Left colon (tissue), 2 donors: ENCODE data around the gene SREK1IP1. TPM values are rescaled to one million over a fixed set of nuclear protein-coding genes. Genes with fewer than 3 reads are reported as not detected.
"Not testable (repeated sequence)": the region's sequence is repeated elsewhere in the genome, so short reads cannot be mapped to it uniquely, and the experiment has no call there.

ENCODE experiments used
- ATAC-seq: fragments of 200-7000 bp; cut with Tn5 transposase; one replicate; pipeline ENCODE4 v1.9.1; 2020; ENCODE audit warnings: mild to moderate bottlenecking, moderate library complexity
- DNase-seq, 2 donors: peaks; one replicate each; pipeline ENCODE4 v3.0.0-alpha.2; 2020
- intact Hi-C, 2 donors: fragments of 100-400 bp; cut with DNase I in 1 of 2; cut with micrococcal nuclease in 1 of 2; formaldehyde crosslinking; loops; one replicate each; pipeline versions ENCODE4 v1.11.2 to v1.14.0; 2022; cut with DNase I, micrococcal nuclease
- total RNA-seq, 2 donors: library from RNA; stranded (reverse); fragmentation: NEBNext Ultra II Directional; extraction: Animal tissue kit (Norgen Biotek cat#: 25700); gene quantifications; one replicate each; pipeline ENCODE4 v1.2.1, GENCODE V29; 2021
- donor health status: DM: no; HTN: no; CAD: no.
- donor health status: DM: yes; HTN: yes; CAD: no.

The SREK1IP1 gene
- total RNA-seq, 2 donors from 2014 or later = 13.7 to 25.2 TPM

GRCh38 chr5:64769855-64770254 is 1.4 kb upstream of the SREK1IP1 start:
- no peak for ATAC-seq
- intact Hi-C loops = no loop called here
- no peak for DNase-seq

DNA sequence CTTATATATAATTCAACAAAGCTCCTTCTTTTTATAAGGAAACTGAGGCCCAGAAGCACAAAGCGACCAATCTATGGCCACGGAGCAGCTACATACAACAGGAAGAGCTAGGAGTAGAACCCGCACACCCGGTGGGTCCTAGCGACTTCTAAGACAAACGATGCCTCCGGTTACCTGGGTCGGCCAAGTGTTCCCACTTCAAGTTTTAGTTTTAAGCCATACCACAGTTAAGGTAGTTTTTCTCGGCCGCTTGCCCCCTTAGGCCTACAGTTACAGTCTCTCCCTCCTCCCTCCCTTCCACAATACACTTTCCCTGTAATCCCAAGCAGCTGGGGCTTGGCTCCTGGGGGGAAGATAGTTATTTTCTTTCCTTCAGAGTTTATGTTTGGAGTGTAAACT is 533 bp downstream of the SREK1IP1 start:
- peak in 1 of 2 donors; percentile 37 for DNase-seq
- peak; percentile 31 for ATAC-seq
- intact Hi-C loops = no loop called here

GRCh38 chr5:64766941-64767340 is 1.6 kb downstream of the SREK1IP1 start:
- ATAC-seq = no peak
- no peak for DNase-seq
- intact Hi-C loops = no loop called here

GRCh38 chr5:64765804-64766504 is 2.5 kb downstream of the SREK1IP1 start:
- no peak for DNase-seq
- peak; percentile 50 for ATAC-seq
- intact Hi-C loops = no loop called here

DNA sequence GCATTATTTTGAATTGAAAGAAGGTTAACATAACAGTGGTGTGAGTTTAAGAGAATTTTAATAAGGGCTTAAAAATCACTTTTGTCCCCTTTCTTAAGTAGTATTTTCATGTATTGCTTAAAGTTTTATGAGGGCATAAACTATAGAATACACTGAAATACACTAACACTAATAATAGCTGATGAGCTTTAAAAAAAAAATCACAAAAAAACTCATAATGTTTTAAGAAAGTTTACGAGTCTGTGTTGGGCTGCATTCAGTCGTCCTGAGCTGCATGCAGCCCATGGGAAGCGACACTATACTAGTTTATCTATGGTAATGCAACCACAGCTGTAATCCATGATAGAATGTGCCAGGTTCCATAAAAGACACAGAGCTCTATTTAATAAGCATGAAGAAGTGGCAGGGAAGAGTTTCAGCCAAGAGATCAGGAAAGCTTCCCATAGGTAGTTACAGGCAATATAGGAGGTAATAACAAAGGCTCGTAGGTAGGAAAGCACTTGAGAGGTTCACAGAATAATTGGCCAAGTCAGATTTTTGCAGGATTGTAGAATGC is 4.5 kb downstream of the SREK1IP1 start:
- intact Hi-C loops = no loop called here
- DNase-seq (no peak), ATAC-seq (peak; percentile 14)

DNA sequence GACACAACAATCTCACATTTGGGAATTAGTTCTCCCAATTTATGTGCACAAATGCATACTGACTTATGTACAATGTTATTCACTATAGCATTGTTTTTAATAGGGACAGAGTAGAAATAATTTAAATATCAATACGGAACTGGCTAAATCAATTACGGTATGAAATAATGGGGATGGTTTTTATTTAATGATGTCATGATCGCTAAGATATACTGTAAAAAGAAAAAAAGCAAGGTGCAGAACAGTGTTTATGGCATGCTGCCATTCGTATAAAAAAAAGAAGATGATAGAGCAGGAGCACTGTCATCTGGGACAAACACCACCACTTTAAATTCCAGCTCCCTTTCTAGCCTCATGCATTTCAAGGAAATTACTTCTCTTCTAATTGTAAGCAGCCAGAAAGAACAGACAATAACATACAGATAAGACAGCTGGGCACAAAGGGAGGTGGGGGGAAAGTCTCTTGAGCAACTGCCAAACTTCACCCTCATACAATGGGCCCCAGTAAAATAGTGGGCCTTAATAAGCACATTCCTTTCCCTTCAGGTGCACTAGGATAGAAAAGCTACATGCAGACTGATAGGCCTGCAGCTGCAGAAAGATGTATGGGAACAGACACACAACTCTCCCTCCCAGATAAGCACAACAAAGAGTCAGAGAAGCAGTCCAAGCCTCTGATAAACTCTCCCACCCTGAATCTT is 8.4 kb downstream of the SREK1IP1 start:
- ATAC-seq = no peak
- intact Hi-C loops = no loop called here

DNA sequence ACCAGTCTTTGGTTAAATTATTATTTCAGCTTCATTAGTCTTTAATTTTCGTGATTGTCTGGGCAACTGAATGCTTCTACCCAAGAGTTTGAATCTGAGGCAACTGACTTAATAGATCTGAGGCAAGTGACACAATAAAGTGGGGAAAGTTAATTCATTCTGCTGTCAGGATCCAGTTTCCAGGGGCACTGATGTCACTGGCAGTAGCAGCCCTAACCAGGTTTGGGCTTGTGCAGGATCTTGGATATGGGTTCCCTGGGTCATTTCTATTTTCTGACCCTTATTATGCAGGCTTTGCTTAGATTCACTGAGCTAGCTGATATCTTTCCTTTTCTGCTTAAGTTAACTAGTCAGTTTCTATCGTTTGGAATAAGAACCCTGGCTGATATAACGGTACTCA is 9.6 kb downstream of the SREK1IP1 start:
- intact Hi-C loops = no loop called here
- DNase-seq (no peak), ATAC-seq (no peak)

More for the DNA sequence above, 8.4 kb downstream of the SREK1IP1 start:
- DNase-seq = no peak

DNA sequence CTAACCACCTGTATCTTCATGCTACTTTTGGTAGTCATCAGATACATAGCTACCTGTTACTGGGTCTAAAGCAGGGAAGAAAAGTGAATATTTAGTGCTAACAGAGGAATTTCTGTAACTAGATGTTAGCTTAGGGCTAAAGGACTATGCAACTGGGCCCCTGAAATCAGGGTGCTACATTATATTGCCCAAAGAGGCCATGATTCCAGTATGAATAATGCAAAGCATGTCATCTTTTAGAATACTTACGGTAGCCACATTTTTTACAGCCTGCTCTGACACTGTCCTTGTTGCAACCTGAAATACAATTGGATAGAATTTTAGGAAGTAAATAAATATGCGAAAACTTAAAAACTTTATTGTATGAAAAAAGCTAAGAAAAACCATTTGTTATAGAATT is 14.4 kb downstream of the SREK1IP1 start:
- intact Hi-C loops = no loop called here
- ATAC-seq (no peak), DNase-seq (no peak)

- intact Hi-C loops = no loop called here
- DNase-seq (no peak), ATAC-seq (no peak)
Observed at GRCh38 chr5:64749385-64749784, 19.1 kb downstream of the SREK1IP1 start.

DNA sequence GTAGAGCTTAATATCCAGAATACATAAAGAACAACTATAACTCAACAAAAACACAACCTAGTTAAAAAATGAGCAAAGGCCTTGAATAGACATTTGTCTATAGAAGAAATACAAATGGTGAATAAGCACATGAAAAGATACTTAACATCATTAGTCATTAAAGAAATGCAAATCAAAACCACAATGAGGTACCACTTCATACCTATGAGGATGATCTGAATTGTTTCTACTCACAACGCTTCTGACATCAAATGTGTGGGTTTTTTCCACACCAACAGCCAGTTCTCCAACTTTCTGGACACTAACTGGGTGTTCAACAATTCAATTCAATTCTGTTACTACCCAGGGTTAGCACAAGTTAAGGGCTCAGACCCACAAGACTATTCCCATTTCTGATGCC is 22.0 kb downstream of the SREK1IP1 start:
- ATAC-seq = no peak
- DNase-seq = no peak
- intact Hi-C loops = no loop called here

DNA sequence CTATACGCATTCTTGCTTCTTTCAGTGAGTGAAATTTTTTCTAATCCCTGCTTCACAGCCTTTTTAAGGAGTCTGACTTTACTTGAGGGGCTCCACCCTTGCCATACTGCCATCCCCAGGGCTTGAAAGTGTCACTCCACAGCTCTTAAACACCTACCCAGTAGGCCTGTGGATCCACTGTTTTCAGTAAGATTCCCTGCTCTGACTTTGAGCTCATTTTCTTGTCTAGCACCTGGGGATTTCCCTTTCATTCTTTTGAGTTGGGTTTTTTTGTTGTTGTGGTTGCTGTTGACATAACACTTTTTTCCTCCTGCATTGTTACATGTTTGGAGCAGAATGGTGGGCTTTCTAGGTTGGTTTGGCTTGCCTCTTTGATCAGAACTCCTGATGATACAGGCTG is 23.6 kb downstream of the SREK1IP1 start:
- ATAC-seq (no peak), DNase-seq (no peak)
- intact Hi-C loops = no loop called here

GRCh38 chr5:64742821-64743220 is 25.7 kb downstream of the SREK1IP1 start:
- intact Hi-C loops = no loop called here
- ATAC-seq = no peak
- no peak for DNase-seq

GRCh38 chr5:64742411-64742810 is 26.1 kb downstream of the SREK1IP1 start:
- ATAC-seq (no peak), DNase-seq (no peak)
- intact Hi-C loops = no loop called here

- intact Hi-C loops = no loop called here
- ATAC-seq (no peak), DNase-seq (no peak)
Observed at GRCh38 chr5:64727150-64727549, 41.3 kb downstream of the SREK1IP1 start.

DNA sequence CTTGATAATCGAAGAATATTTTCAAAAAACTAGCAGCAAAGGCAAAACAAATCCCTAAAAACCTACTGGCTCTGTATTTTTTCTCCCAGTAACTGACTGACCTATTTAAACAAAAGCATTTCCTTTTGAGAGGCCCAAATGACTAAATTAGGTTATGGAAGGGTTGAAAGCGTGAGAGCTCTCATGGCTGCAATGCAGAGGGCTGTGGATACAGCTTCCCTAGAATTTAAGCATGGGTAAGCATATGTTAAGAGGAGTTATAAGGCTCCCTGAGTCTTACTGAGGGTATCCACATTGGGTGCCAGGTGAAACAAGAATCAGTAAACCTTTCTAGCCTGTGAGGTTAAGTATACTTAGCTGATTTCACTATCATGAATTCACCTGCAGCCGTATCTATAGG is 45.9 kb downstream of the SREK1IP1 start:
- ATAC-seq = no peak
- no peak for DNase-seq
- intact Hi-C loops = no loop called here

GRCh38 chr5:64714495-64714894 is 54.0 kb downstream of the SREK1IP1 start:
- DNase-seq, ATAC-seq, intact Hi-C loops: not testable (repeated sequence)

DNA sequence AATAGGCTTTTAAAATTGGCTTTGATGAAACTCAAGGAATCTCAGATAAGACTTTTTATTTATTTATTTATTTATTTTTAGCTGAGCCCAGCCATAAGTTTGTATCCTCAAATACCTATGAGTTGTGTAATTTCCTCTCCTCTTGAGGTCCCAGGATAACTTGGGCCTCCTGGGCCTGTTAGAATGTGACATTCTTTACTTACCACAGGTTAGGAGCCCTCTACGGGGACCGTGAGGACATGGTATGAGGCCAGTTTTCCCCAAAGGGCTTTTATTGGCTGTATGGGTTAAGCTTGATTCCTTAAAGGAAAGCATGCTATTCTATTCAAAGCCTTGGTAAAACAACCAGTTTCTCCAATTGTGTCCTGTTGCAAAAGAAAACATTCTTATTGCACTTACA is 61.3 kb downstream of the SREK1IP1 start:
- no peak for ATAC-seq
- intact Hi-C loops = no loop called here
- no peak for DNase-seq

DNA sequence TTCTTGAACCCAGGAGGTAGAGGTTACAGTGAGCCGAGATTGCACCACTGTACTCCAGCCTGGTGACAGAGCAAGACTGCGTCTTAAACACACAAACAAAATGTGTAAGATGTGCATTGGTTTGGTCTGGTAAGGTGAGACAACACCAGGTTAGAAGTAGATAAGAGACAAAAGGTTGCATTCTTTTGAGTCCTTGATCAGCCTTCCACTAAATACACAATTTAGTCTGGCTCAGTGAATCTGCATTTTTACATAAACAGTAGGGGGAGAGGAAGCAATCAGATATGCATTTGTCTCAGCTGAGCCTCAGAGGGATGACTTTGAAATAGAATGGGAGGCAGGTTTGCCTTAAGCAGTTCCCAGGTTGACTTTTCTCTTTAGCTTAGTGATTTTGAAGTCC is 62.4 kb downstream of the SREK1IP1 start:
- DNase-seq, intact Hi-C loops, ATAC-seq: not testable (repeated sequence)

DNA sequence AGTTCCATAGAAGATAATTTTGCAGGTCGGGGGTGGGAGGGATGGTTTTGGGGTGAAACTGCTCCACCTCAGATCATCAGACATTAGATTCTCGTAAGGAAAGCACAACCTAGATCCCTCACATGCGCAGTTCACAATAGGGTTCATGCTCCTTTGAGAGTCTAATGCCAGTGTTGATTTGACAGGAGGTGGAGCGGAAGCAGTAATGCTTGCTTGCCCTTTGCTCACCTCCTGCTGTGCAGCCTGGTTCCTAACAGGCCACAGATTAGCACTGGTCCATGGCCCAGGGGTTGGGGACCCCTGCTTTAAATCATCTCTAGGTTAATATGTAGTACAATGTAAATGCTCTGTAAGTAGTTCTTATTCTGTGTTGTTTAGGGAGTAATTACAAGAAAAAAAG is 67.7 kb downstream of the SREK1IP1 start:
- intact Hi-C loops = no loop called here
- no peak for ATAC-seq
- DNase-seq = no peak

DNA sequence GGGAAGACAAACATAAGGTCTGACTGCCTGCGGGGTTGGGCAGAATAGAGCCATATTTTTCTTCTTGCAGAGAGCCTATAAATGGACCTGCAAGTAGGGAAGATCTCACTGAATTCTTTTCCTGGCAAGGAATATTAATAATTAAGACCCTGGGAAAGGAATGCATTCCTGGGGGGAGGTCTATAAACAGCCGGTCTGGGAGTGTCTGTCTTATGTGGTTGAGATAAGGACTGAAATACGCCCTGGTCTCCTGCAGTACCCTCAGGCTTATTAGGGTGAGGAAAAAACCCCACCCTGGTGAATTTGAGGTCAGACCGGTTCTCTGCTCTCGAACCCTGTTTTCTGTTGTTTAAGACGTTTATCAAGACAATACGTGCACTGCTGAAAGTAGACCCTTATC is 72.1 kb downstream of the SREK1IP1 start:
- ATAC-seq, DNase-seq, intact Hi-C loops: not testable (repeated sequence)
